H1 (cell line): ENCODE measurements around the gene RTN4. TPM values are rescaled to one million over a fixed set of nuclear protein-coding genes. Genes with fewer than 3 reads are reported as not detected.

Source experiments
- CTCF ChIA-PET: fragments of 300-600 bp; sonication (Branson Sonifier 250); formaldehyde crosslinking; loops from one replicate; lab custom pipeline; 2021; ENCODE audit not compliant: partially characterized antibody; lab: Charles Lee
- POLR2A ChIA-PET: fragments of 300-600 bp; sonication (Branson Sonifier 250); formaldehyde crosslinking; loops from one replicate; lab custom pipeline; 2021; ENCODE audit warnings: inconsistent platforms; ENCODE audit not compliant: partially characterized antibody; lab: Charles Lee
- DNase-seq, 2 experiments: peaks; one replicate each; pipeline versions ENCODE4 v3.0.0 to v3.0.0-alpha.2; 2010 to 2022; ENCODE audit warnings: low spot score in 2 of 2, low read depth in 1 of 2, mixed read lengths in 1 of 2
- FAIRE-seq: peaks from 2 replicates; lab custom pipeline; 2011; peaks lifted over from hg19 to GRCh38; lab: Jason Lieb, UNC
- H2AFZ ChIP-seq: 2 replicates; pipeline ENCODE4 v1.8.1; 2012; ENCODE audit warnings: low read length, inconsistent platforms
- H2AK5ac ChIP-seq: 2 replicates; pipeline ENCODE4 v1.6.1; 2013; ENCODE audit warnings: low read depth, low read length
- H2BK120ac ChIP-seq: replicated peaks from 2 replicates; pipeline ENCODE3; 2013; ENCODE audit warnings: low read depth, low read length, inconsistent platforms
- H2BK12ac ChIP-seq: 2 replicates; pipeline ENCODE4 v1.6.1; 2013; ENCODE audit warnings: low read depth, low read length
- H2BK15ac ChIP-seq: 2 replicates; pipeline ENCODE4 v1.6.1; 2013; ENCODE audit warnings: low read length
- H2BK20ac ChIP-seq: 2 replicates; pipeline ENCODE4 v1.6.1; 2013; ENCODE audit warnings: low read length
- H2BK5ac ChIP-seq: 2 replicates; pipeline ENCODE4 v1.6.1; 2013; ENCODE audit warnings: low read depth, low read length
- H3K14ac ChIP-seq: 2 replicates; pipeline ENCODE4 v1.6.1; 2013; ENCODE audit warnings: inconsistent platforms; ENCODE audit not compliant: insufficient read length
- H3K18ac ChIP-seq: 2 replicates; pipeline ENCODE4 v1.6.1; 2013; ENCODE audit warnings: low read length; ENCODE audit errors: extremely low read depth
- H3K23ac ChIP-seq: 2 replicates; pipeline ENCODE4 v1.6.1; 2013; ENCODE audit warnings: inconsistent platforms; ENCODE audit not compliant: insufficient read length
- H3K23me2 ChIP-seq: 2 replicates; pipeline ENCODE4 v1.6.1; 2013; ENCODE audit warnings: low read depth, low read length
- H3K27ac ChIP-seq: 2 replicates; pipeline ENCODE4 v1.6.1; 2011; ENCODE audit warnings: low read depth, low read length, inconsistent platforms
- H3K27me3 ChIP-seq, 4 experiments: replicated peaks in 1 of 4; 1 replicate in 1 of 4; 2 replicates in 3 of 4; pipeline versions ENCODE4 v1.6.1 to v1.8.1; 2011 to 2013; ENCODE audit warnings: low read length in 3 of 4, mild to moderate bottlenecking in 3 of 4, inconsistent platforms in 2 of 4, mixed read lengths in 2 of 4, moderate library complexity in 1 of 4; ENCODE audit not compliant: control insufficient read depth in 3 of 4, insufficient read depth in 3 of 4; ENCODE audit errors: extremely low read depth in 1 of 4
- H3K36me3 ChIP-seq, 4 experiments: 2 replicates each; pipeline versions ENCODE4 v1.6.1 to v1.8.1; 2011 to 2013; ENCODE audit warnings: mild to moderate bottlenecking in 4 of 4, low read length in 3 of 4, moderate library complexity in 2 of 4, control low read depth in 1 of 4, inconsistent platforms in 1 of 4; ENCODE audit not compliant: insufficient read depth in 4 of 4, control insufficient read depth in 2 of 4
- H3K4ac ChIP-seq: replicated peaks from 2 replicates; pipeline ENCODE3; 2013; ENCODE audit warnings: low read length, low read depth, mixed read lengths, inconsistent platforms; ENCODE audit not compliant: insufficient read length
- H3K4me1 ChIP-seq, 4 experiments: replicated peaks in 1 of 4; 1 replicate in 1 of 4; 2 replicates in 3 of 4; pipeline versions ENCODE4 v1.6.1 to v1.8.1; 2011 to 2013; ENCODE audit warnings: low read length in 3 of 4, inconsistent platforms in 2 of 4, mixed read lengths in 1 of 4; ENCODE audit not compliant: insufficient read depth in 4 of 4, control insufficient read depth in 3 of 4
- H3K4me2 ChIP-seq, 2 experiments: 2 replicates each; pipeline versions ENCODE4 v1.6.1 to v1.8.1; 2011 to 2013; ENCODE audit warnings: low read depth in 2 of 2, low read length in 2 of 2, control low read depth in 1 of 2, inconsistent platforms in 1 of 2, mild to moderate bottlenecking in 1 of 2; ENCODE audit not compliant: insufficient read depth in 1 of 2
- H3K4me3 ChIP-seq, 4 experiments: fragments of 200-600, 300-600 bp in 1 of 4; sonication (generic), shearing (Covaris generic), sonication (Bioruptor Twin) in 1 of 4; 2 replicates each; pipeline versions ENCODE4 v1.5.1 to v1.8.1; 2011 to 2016; ENCODE audit warnings: low read length in 4 of 4, low read depth in 3 of 4, control low read depth in 2 of 4, inconsistent platforms in 2 of 4, mild to moderate bottlenecking in 2 of 4, mixed read lengths in 1 of 4, moderate library complexity in 1 of 4; ENCODE audit not compliant: insufficient read depth in 2 of 4; ENCODE audit errors: extremely low read depth in 1 of 4
- H3K56ac ChIP-seq: replicated peaks from 2 replicates; pipeline ENCODE3; 2013; ENCODE audit warnings: low read depth, mild to moderate bottlenecking, mixed read lengths, low read length, inconsistent platforms; ENCODE audit not compliant: insufficient read length
- H3K79me1 ChIP-seq: 2 replicates; pipeline ENCODE4 v1.6.1; 2013; ENCODE audit warnings: low read depth, low read length, control low read depth
- H3K79me2 ChIP-seq, 2 experiments: 2 replicates each; pipeline versions ENCODE4 v1.6.1 to v1.8.1; 2012 to 2013; ENCODE audit warnings: low read length in 2 of 2, mild to moderate bottlenecking in 2 of 2, inconsistent platforms in 1 of 2; ENCODE audit not compliant: insufficient read depth in 2 of 2, control insufficient read depth in 1 of 2
- H3K9ac ChIP-seq, 4 experiments: replicated peaks in 1 of 4; 1 replicate in 1 of 4; 2 replicates in 3 of 4; pipeline versions ENCODE4 v1.6.1 to v1.8.1; 2011 to 2013; ENCODE audit warnings: low read depth in 3 of 4, low read length in 3 of 4, control low read depth in 2 of 4, mild to moderate bottlenecking in 2 of 4, moderate library complexity in 2 of 4, inconsistent platforms in 1 of 4; ENCODE audit errors: extremely low read depth in 1 of 4
- H3K9me3 ChIP-seq, 2 experiments: 2 replicates each; pipeline versions ENCODE4 v1.6.1 to v1.8.1; 2012 to 2013; ENCODE audit warnings: mild to moderate bottlenecking in 2 of 2, moderate library complexity in 2 of 2, control low read depth in 1 of 2, inconsistent platforms in 1 of 2, low read depth in 1 of 2, low read length in 1 of 2, mixed read lengths in 1 of 2; ENCODE audit not compliant: insufficient read depth in 2 of 2
- H4K20me1 ChIP-seq, 2 experiments: replicated peaks in 1 of 2; 2 replicates each; pipeline versions ENCODE3 to v1.8.1; 2011 to 2013; ENCODE audit warnings: inconsistent platforms in 2 of 2, low read length in 2 of 2, mild to moderate bottlenecking in 1 of 2; ENCODE audit not compliant: insufficient read depth in 2 of 2, control insufficient read depth in 1 of 2
- H4K5ac ChIP-seq: 2 replicates; pipeline ENCODE4 v1.6.1; 2013; ENCODE audit warnings: low read length, low read depth, mixed read lengths, inconsistent platforms; ENCODE audit not compliant: insufficient read length
- H4K8ac ChIP-seq: 2 replicates; pipeline ENCODE4 v1.8.0; 2013; ENCODE audit warnings: mild to moderate bottlenecking, moderate library complexity, low read length, inconsistent platforms; ENCODE audit not compliant: insufficient read depth; ENCODE audit errors: extremely low read depth
- H4K91ac ChIP-seq: replicated peaks from 2 replicates; pipeline ENCODE3; 2013; ENCODE audit warnings: low read length, mixed read lengths, inconsistent platforms; ENCODE audit not compliant: insufficient read length
- EP300 ChIP-seq, 2 experiments: IDR thresholded peaks; 1 replicate in 1 of 2; 2 replicates in 1 of 2; pipeline ENCODE4 v1.6.1; 2011 to 2012; ENCODE audit warnings: low read depth in 2 of 2, low read length in 2 of 2, mild to moderate bottlenecking in 2 of 2, borderline replicate concordance in 1 of 2, inconsistent platforms in 1 of 2, moderate library complexity in 1 of 2
- KDM1A ChIP-seq: fragments of 200-600, 300-600 bp; sonication (generic); IDR thresholded peaks from 2 replicates; pipeline ENCODE4 v1.7.1; 2016; ENCODE audit warnings: mild to moderate bottlenecking, low read length, borderline replicate concordance
- PHF8 ChIP-seq: fragments of 200-600 bp; sonication (generic); conservative IDR thresholded peaks from 2 replicates; pipeline ENCODE4 v1.7.1; 2012; ENCODE audit warnings: low read depth, mild to moderate bottlenecking, inconsistent platforms, low read length, moderate library complexity
- POLR2A ChIP-seq, 2 experiments: IDR thresholded peaks; 1 replicate in 1 of 2; 2 replicates in 1 of 2; pipeline ENCODE4 v1.6.1; 2011; ENCODE audit warnings: low read depth in 2 of 2, low read length in 2 of 2, mild to moderate bottlenecking in 2 of 2; ENCODE audit errors: control extremely low read depth in 1 of 2
- SAP30 ChIP-seq: fragments of 300-600 bp; sonication (generic); IDR thresholded peaks from 2 replicates; pipeline ENCODE4 v1.7.1; 2012; ENCODE audit warnings: low read length, moderate library complexity, mild to moderate bottlenecking, inconsistent platforms; ENCODE audit not compliant: insufficient read depth, insufficient replicate concordance
- WGBS, 2 experiments: shearing (Covaris generic) in 1 of 2; methylation state at CpG; one replicate each; pipeline versions ENCODE4 v1.1.6 to v1.1.7; 2013 to 2015; ENCODE audit warnings: low lambda C conversion rate in 2 of 2, mixed read lengths in 2 of 2, inconsistent platforms in 1 of 2, low coverage in 1 of 2, missing lambda C conversion rate in 1 of 2; ENCODE audit not compliant: insufficient replicate concordance in 2 of 2, insufficient coverage in 1 of 2, insufficient read length in 1 of 2; ENCODE audit errors: extremely low coverage in 1 of 2, missing lambda C conversion rate in 1 of 2; 5-methylcytosine and 5-hydroxymethylcytosine counted together
- polyA plus RNA-seq, 7 experiments: library from polyadenylated mRNA; depleted of rRNA in 3 of 7; stranded (reverse) in 5 of 7; unstranded in 2 of 7; fragments of >200 nt in 5 of 7; fragments of 200-250 nt in 2 of 7; gene quantifications; 1 replicate in 5 of 7; 2 replicates in 1 of 7; 4 replicates in 1 of 7; pipeline versions ENCODE4 v1.2.1 to v1.2.3, GENCODE V29; 2011 to 2013; ENCODE audit warnings: missing spikeins in 2 of 7, mixed read lengths in 2 of 7
- total RNA-seq: library from RNA; stranded (reverse); fragmentation: NEBNext Ultra II Directional; extraction: Animal tissue kit (Norgen Biotek cat#: 25700); gene quantifications from 2 replicates; pipeline ENCODE4 v1.2.1, GENCODE V29; 2021
- TF ChIP-seq, protein P1 (sequence below): IDR thresholded peaks from 2 replicates; pipeline ENCODE4 v1.6.1; 2012; ENCODE audit warnings: low read length, inconsistent platforms

Gene RTN4
- total and polyA plus RNA-seq, 2 of the 8 experiments (the other 6 are each of a cell fraction or from before 2014, with no cell fraction given) = 179 to 242 TPM

DNA sequence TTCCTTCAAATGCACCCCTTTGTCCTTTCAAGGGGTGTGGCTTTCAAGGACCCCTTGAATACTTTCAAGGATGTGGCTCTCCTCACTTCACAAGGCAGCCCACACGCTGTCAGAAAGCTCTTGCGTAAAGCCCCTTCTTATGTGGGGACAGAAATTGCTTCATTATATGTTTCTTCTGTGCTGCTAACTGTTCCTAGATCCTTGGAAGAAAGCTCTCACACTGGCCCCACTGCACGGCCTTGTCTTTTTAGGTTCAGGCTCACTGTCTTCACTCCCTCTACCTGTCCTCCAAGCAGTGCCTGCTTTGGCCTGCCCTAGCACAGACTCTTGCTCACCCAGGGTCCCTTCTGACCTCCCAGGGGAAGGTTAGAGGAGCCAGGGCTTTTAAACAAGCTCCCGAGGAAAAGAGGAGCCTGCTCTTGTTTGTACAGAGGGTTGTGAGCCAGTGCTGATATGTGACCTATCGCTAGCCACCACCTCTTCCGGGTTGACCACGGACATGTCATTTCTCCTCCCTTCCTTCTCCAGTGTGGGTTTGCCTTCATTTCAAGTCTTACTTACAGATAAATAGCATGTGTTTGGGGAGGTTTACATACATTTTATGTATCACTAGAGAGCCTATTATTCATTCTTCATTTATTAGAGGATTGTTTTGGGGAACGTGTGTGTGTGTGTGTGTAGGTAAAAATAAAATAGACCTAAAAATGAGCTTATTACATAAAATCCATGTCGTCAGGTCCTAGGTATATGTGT lies 94.7 kb downstream of the RTN4 start:
- H2AFZ ChIP-seq = no peak overlapping the region; the same call in 1 of the 2 replicates
- no peaks in the 10 kb centered on the region for H3K79me2 ChIP-seq
- H3K4ac ChIP-seq = no peak overlapping the region
- H3K9me3 ChIP-seq = no peaks in the 10 kb centered on the region
- no peak overlapping the region for H3K23ac ChIP-seq
- H3K23me2 ChIP-seq = no peaks in the 10 kb centered on the region
- no peak overlapping the region for H2BK5ac ChIP-seq
- no peaks in the 10 kb centered on the region for H3K27me3 ChIP-seq
- peaks cover 0 to 2% of the 10 kb centered on the region in 2 experiments for H4K20me1 ChIP-seq
- no peak overlapping the region for H2BK120ac ChIP-seq
- no peaks in the 10 kb centered on the region for H3K36me3 ChIP-seq
- no peak overlapping the region for H3K4me2 ChIP-seq
- no peak overlapping the region for H4K5ac ChIP-seq
- no peak overlapping the region for H4K91ac ChIP-seq
- no peak overlapping the region; a peak in 1 of 7 replicates for H3K9ac ChIP-seq
- H2BK20ac ChIP-seq = no peak overlapping the region
- H4K8ac ChIP-seq = no peak overlapping the region
- no peak overlapping the region for H3K4me3 ChIP-seq
- H3K27ac ChIP-seq = no peak overlapping the region
- POLR2A ChIA-PET = interaction anchor here (0.9 to 1.1 kb wide), 2 partner anchors 8 to 95 kb away, joined by 3 to 4 read pairs; partner anchors contain the start of gene RTN4
- H3K79me1 ChIP-seq = no peaks in the 10 kb centered on the region
- H3K18ac ChIP-seq = no peak overlapping the region
- no peak overlapping the region for H2AK5ac ChIP-seq
- CTCF ChIA-PET = interaction anchor here (1.1 kb wide), 2 partner anchors 58 to 117 kb away, joined by 3 read pairs; no protein-coding TSS in a partner anchor
- 84% methylated on average over 9 of the region's 9 CpGs; no CpG with 5 or more reads in 1 of the 2 experiments for WGBS, 2 experiments
- H2BK15ac ChIP-seq = no peak overlapping the region
- DNase-seq (no peak), FAIRE-seq (no peak)
- H2BK12ac ChIP-seq = 0 out of 2 replicates have a peak overlapping the region, but pooled peaks have one; percentile 3
- no peak overlapping the region for H3K56ac ChIP-seq
- peaks cover 2 to 7% (median 4%) of the 10 kb centered on the region in 4 experiments; a peak in 4 of 7 replicates for H3K4me1 ChIP-seq
- H3K14ac ChIP-seq = no peak overlapping the region
- TF ChIP-seq, protein P1, sequence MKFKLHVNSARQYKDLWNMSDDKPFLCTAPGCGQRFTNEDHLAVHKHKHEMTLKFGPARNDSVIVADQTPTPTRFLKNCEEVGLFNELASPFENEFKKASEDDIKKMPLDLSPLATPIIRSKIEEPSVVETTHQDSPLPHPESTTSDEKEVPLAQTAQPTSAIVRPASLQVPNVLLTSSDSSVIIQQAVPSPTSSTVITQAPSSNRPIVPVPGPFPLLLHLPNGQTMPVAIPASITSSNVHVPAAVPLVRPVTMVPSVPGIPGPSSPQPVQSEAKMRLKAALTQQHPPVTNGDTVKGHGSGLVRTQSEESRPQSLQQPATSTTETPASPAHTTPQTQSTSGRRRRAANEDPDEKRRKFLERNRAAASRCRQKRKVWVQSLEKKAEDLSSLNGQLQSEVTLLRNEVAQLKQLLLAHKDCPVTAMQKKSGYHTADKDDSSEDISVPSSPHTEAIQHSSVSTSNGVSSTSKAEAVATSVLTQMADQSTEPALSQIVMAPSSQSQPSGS = no peak
- TF ChIP-seq EP300 (IDR thresholded peaks at IDR 0.05; ENCODE audit: borderline replicate concordance in 1 of 2, low read depth in 2 of 2, low read length in 2 of 2) (no peak), SAP30 (no peak), PHF8 (no peak), POLR2A (IDR thresholded peaks at IDR 0.05; ENCODE audit: control extremely low read depth in 1 of 2, low read depth in 2 of 2, low read length in 2 of 2) (no peak), KDM1A (no peak)
